HL-60/S4 treated with phorbol 12-myristate 13-acetate at 8.2 ng/mL for 4 days and 3 days (cell line): ENCODE measurements around the gene SHISAL1.
"Not testable (repeated sequence)": the region's sequence is repeated elsewhere in the genome, so short reads cannot be mapped to it uniquely, and the experiment has no call there.

Experiments used
- in situ Hi-C: fragments of 300-500 bp; cut with MboI; formaldehyde crosslinking; loops from 2 replicates; pipeline ENCODE4 v1.15.0; 2022; ENCODE audit warnings: low sequenced_read_pairs

Gene SHISAL1

GRCh38 chr22:44329179-44329796 is 16.5 kb upstream of the SHISAL1 start:
- in situ Hi-C loops = no loop called here

- in situ Hi-C loops = no loop called here
Observed at GRCh38 chr22:44328762-44329161, 16.0 kb upstream of the SHISAL1 start.

- in situ Hi-C loops = no loop called here
Observed at GRCh38 chr22:44328326-44328725, 15.6 kb upstream of the SHISAL1 start.

GRCh38 chr22:44326491-44326885 is 13.7 kb upstream of the SHISAL1 start:
- in situ Hi-C loops = no loop called here

- in situ Hi-C loops = no loop called here
Observed at GRCh38 chr22:44325718-44326490, 13.2 kb upstream of the SHISAL1 start.

- in situ Hi-C loops = not testable (repeated sequence)
Observed at GRCh38 chr22:44323140-44323790, 10.5 kb upstream of the SHISAL1 start.

GRCh38 chr22:44319685-44320084 is 6.9 kb upstream of the SHISAL1 start:
- in situ Hi-C loops = no loop called here

- in situ Hi-C loops = no loop called here
Observed at GRCh38 chr22:44318751-44319150, 6.0 kb upstream of the SHISAL1 start.

GRCh38 chr22:44317886-44318637 is 5.3 kb upstream of the SHISAL1 start:
- in situ Hi-C loops = no loop called here

GRCh38 chr22:44317123-44317444 is 4.3 kb upstream of the SHISAL1 start:
- in situ Hi-C loops = no loop called here

- in situ Hi-C loops = no loop called here
Observed at GRCh38 chr22:44316393-44317122, 3.8 kb upstream of the SHISAL1 start.

- in situ Hi-C loops = no loop called here
Observed at GRCh38 chr22:44314425-44315067, 1.8 kb upstream of the SHISAL1 start.

- in situ Hi-C loops = no loop called here
Observed at GRCh38 chr22:44313385-44314006, 745 bp upstream of the SHISAL1 start.

- in situ Hi-C loops = no loop called here
Observed at GRCh38 chr22:44311855-44312170, 938 bp downstream of the SHISAL1 start.

- in situ Hi-C loops = no loop called here
Observed at GRCh38 chr22:44311104-44311854, 1.5 kb downstream of the SHISAL1 start.

- in situ Hi-C loops = no loop called here
Observed at GRCh38 chr22:44309647-44310046, 3.1 kb downstream of the SHISAL1 start.

- in situ Hi-C loops = no loop called here
Observed at GRCh38 chr22:44309137-44309536, 3.6 kb downstream of the SHISAL1 start.

GRCh38 chr22:44307509-44308169 is 5.1 kb downstream of the SHISAL1 start:
- in situ Hi-C loops = no loop called here

- in situ Hi-C loops = no loop called here
Observed at GRCh38 chr22:44305888-44306287, 6.9 kb downstream of the SHISAL1 start.
